Glutamatergic neuron (in vitro differentiated cells): ENCODE measurements around the gene SPAG6. TPM values are rescaled to one million over a fixed set of nuclear protein-coding genes. Genes with fewer than 3 reads are reported as not detected.

ENCODE experiments used
- DNase-seq: peaks from one replicate; pipeline ENCODE4 v3.0.0; 2022
- H3K27ac Mint-ChIP-seq: one replicate; pipeline ENCODE4 v1.8.0; 2020; ENCODE audit warnings: mild to moderate bottlenecking, mixed read lengths, inconsistent platforms; ENCODE audit not compliant: unreplicated experiment
- H3K27me3 Mint-ChIP-seq: one replicate; pipeline ENCODE4 v1.8.0; 2020; ENCODE audit warnings: mild to moderate bottlenecking, moderate library complexity, mixed read lengths, inconsistent platforms; ENCODE audit not compliant: unreplicated experiment
- H3K36me3 Mint-ChIP-seq: one replicate; pipeline ENCODE4 v1.8.0; 2020; ENCODE audit warnings: mild to moderate bottlenecking, mixed read lengths, inconsistent platforms; ENCODE audit not compliant: unreplicated experiment
- H3K4me1 Mint-ChIP-seq: one replicate; pipeline ENCODE4 v1.8.0; 2020; ENCODE audit warnings: mild to moderate bottlenecking, low read depth, mixed read lengths, inconsistent platforms; ENCODE audit not compliant: unreplicated experiment
- H3K4me3 Mint-ChIP-seq: one replicate; pipeline ENCODE4 v1.8.0; 2020; ENCODE audit warnings: mild to moderate bottlenecking, mixed read lengths, inconsistent platforms; ENCODE audit not compliant: unreplicated experiment
- H3K9me3 Mint-ChIP-seq: one replicate; pipeline ENCODE4 v1.8.0; 2020; ENCODE audit warnings: mild to moderate bottlenecking, moderate library complexity, mixed read lengths, inconsistent platforms; ENCODE audit not compliant: unreplicated experiment
- total RNA-seq: library from RNA; stranded (reverse); fragmentation: NEBNext Ultra II Directional; extraction: Animal tissue kit (Norgen Biotek cat#: 25700); gene quantifications from one replicate; pipeline ENCODE4 v1.2.1, GENCODE V29; 2021; ENCODE audit not compliant: unreplicated experiment
- TF ChIP-seq, protein P1 (sequence below): fragments of 200-600 bp; sonication (generic); IDR thresholded peaks from one replicate; pipeline ENCODE4 v1.5.0; 2021; ENCODE audit not compliant: partially characterized antibody, unreplicated experiment

Gene SPAG6
- total RNA-seq, 1 donor from 2014 or later: not detected

- Mint-ChIP-seq H3K27ac (no peak overlapping the region), H3K27me3 (peaks cover 14% of the 10 kb centered on the region), H3K9me3 (peaks cover 3% of the 10 kb centered on the region), H3K4me1 (no peaks in the 10 kb centered on the region), H3K36me3 (peaks cover 10% of the 10 kb centered on the region), H3K4me3 (no peak overlapping the region)
- DNase-seq: no peak
- TF ChIP-seq, protein P1, sequence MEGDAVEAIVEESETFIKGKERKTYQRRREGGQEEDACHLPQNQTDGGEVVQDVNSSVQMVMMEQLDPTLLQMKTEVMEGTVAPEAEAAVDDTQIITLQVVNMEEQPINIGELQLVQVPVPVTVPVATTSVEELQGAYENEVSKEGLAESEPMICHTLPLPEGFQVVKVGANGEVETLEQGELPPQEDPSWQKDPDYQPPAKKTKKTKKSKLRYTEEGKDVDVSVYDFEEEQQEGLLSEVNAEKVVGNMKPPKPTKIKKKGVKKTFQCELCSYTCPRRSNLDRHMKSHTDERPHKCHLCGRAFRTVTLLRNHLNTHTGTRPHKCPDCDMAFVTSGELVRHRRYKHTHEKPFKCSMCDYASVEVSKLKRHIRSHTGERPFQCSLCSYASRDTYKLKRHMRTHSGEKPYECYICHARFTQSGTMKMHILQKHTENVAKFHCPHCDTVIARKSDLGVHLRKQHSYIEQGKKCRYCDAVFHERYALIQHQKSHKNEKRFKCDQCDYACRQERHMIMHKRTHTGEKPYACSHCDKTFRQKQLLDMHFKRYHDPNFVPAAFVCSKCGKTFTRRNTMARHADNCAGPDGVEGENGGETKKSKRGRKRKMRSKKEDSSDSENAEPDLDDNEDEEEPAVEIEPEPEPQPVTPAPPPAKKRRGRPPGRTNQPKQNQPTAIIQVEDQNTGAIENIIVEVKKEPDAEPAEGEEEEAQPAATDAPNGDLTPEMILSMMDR: no peak
These were observed 13.1 kb upstream of the SPAG6 start for GRCh38 chr10:22332116-22332692.

GRCh38 chr10:22333167-22333974 is 11.9 kb upstream of the SPAG6 start:
- Mint-ChIP-seq H3K4me3 (peak overlapping the region; percentile 75), H3K36me3 (peaks cover 10% of the 10 kb centered on the region), H3K4me1 (peaks cover 1% of the 10 kb centered on the region), H3K27me3 (peaks cover 19% of the 10 kb centered on the region), H3K9me3 (peaks cover 5% of the 10 kb centered on the region), H3K27ac (no peak overlapping the region)
- no peak for DNase-seq
- TF ChIP-seq, protein P1: no peak

GRCh38 chr10:22333975-22334282 is 11.4 kb upstream of the SPAG6 start:
- DNase-seq: no peak
- peaks cover 5% of the 10 kb centered on the region for H3K9me3 Mint-ChIP-seq
- TF ChIP-seq, protein P1: no peak
- peak overlapping the region; percentile 75 for H3K4me3 Mint-ChIP-seq
- peaks cover 1% of the 10 kb centered on the region for H3K4me1 Mint-ChIP-seq
- no peak overlapping the region for H3K27ac Mint-ChIP-seq
- H3K36me3 Mint-ChIP-seq: peaks cover 10% of the 10 kb centered on the region
- peaks cover 19% of the 10 kb centered on the region for H3K27me3 Mint-ChIP-seq

GRCh38 chr10:22334414-22335172 is 10.7 kb upstream of the SPAG6 start:
- Mint-ChIP-seq H3K9me3 (peaks cover 5% of the 10 kb centered on the region), H3K36me3 (peaks cover 4% of the 10 kb centered on the region), H3K27me3 (peaks cover 19% of the 10 kb centered on the region), H3K4me1 (peaks cover 1% of the 10 kb centered on the region), H3K27ac (no peak overlapping the region), H3K4me3 (peak overlapping the region; percentile 42)
- TF ChIP-seq, protein P1: no peak
- peak; percentile 68 for DNase-seq
